ENCODE measurements around the gene LGALS4.
"Not testable (repeated sequence)": the region's sequence is repeated elsewhere in the genome, so short reads cannot be mapped to it uniquely, and the experiment has no call there.

The LGALS4 gene

GRCh38 chr19:38766276-38767047 is 46.3 kb downstream of the LGALS4 start:
- no peak for DNase-seq

DNA sequence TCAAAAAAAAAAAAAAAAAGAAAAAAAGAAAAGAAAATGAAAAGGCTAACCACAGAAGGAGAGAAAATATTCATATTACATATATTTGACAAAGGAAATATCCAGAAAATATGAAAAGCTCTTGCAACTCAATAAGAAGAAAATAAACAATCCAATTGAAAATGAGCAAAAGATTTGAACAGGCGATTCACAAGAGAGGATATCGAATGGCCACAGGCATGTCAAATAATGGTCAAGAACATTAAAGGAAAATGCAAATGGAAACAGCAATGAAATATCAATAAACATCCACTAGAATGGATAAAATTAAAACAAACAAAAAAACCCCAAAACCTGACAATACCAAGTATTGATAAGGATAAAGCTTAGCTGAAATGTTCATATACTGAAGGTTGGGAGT is 47.5 kb downstream of the LGALS4 start:
- no peak for DNase-seq

GRCh38 chr19:38763795-38764220 is 48.9 kb downstream of the LGALS4 start:
- no peak for DNase-seq

DNA sequence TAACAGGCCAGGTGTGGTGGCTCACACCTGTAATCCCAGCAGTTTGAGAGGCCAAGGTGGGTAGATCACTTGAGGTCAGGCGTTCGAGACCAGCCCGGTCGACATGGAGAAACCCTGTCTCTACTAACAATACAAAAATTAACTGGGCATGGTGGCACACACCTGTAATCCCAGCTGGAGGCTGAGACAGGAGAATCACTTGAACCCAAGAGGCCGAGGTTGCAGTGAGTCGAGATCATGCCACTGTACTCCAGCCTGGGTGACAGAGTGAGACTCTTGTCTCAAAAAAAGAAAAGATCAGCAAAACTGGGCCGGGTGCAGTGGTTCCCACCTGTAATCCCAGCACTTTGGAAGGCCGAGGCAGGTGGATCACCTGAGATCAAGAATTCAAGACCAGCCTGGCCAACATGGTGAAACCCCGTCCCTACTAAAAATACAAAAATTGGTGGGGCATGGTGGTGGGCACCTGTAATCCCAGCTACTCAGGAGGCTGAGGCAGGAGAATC is 50.8 kb downstream of the LGALS4 start:
- not testable (repeated sequence) for DNase-seq

GRCh38 chr19:38760805-38761517 is 51.8 kb downstream of the LGALS4 start:
- not testable (repeated sequence) for DNase-seq

DNA sequence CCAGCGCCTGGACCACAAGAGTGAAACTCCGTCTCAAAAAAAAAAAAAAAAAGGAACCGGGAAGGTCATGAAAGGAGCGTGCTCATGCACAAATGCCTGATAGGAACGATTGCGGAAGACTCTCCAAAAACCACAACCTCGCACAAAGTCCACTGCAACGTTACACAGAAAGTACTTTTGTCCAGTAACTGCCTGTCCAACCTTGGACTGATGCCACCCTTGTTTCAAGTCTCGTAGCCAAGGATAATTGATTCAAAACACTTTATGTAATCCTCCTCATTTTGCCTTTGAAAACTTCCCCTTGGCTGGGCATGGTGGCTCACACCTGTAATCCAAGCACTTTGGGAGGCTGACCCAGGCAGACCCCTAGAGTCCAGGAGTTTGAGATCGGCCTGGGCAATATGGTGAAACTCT is 53.1 kb downstream of the LGALS4 start:
- DNase-seq: peak; percentile 22

DNA sequence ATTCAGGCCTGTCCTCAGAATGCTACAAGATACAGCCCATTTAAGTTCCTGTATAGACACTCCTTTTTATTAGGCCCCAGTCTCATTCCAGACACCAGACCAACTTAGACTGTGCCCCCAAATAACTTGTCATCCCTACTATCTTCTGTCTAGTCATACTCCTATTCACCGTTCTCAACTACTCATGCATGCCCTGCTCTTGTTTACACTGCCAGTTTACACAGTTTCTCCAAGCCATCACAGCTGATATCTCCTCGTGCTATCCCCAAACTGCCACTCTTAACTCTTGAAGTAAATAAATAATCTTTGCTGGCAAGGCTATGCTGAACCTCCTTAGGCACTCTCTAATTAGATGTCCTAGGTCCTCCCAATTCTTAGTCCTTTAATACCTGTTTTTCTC is 58.5 kb downstream of the LGALS4 start:
- DNase-seq: not testable (repeated sequence)

- not testable (repeated sequence) for DNase-seq
These were observed 59.0 kb downstream of the LGALS4 start for GRCh38 chr19:38753783-38754182.

Data from CD4-positive, alpha-beta T cell treated with Interleukin-15 for 1 hour (primary cell).